Sigmoid colon (tissue), 7 donors: ENCODE results near the gene CEMIP. TPM values are rescaled to one million over a fixed set of nuclear protein-coding genes. Genes with fewer than 3 reads are reported as not detected.

Experiments
- DNase-seq: peaks from one replicate; pipeline ENCODE4 v3.0.0-alpha.2; 2019
- H3K27ac ChIP-seq, 4 donors: fragments of 200-600 bp; sonication (generic); one replicate each; pipeline ENCODE4 v1.5.1; 2016 to 2019; ENCODE audit warnings: mild to moderate bottlenecking in 1 of 4
- H3K27me3 ChIP-seq, 3 donors: fragments of 200-600 bp; sonication (generic); one replicate each; pipeline ENCODE4 v1.5.1; 2019; ENCODE audit warnings: mild to moderate bottlenecking in 1 of 3
- H3K36me3 ChIP-seq, 4 donors: fragments of 200-600 bp; sonication (generic); one replicate each; pipeline ENCODE4 v1.5.1; 2016 to 2019
- H3K4me1 ChIP-seq, 4 donors: fragments of 200-600 bp; sonication (generic); one replicate each; pipeline ENCODE4 v1.5.1; 2017 to 2019
- H3K4me3 ChIP-seq, 4 donors: fragments of 200-600 bp; sonication (generic); one replicate each; pipeline ENCODE4 v1.5.1; 2017 to 2019; ENCODE audit warnings: mild to moderate bottlenecking in 2 of 4, moderate library complexity in 1 of 4
- H3K9me3 ChIP-seq, 4 donors: fragments of 200-600 bp in 3 of 4; sonication (generic) in 3 of 4; one replicate each; pipeline versions ENCODE4 v1.5.1 to v1.6.1; 2013 to 2019
- EP300 ChIP-seq, 4 donors: sonication (generic); formaldehyde crosslinking; IDR thresholded peaks; one replicate each; pipeline ENCODE4 v1.6.1; 2017; ENCODE audit warnings: antibody characterized with exemption in 4 of 4
- POLR2A ChIP-seq, 2 donors: fragments of 450-650 bp; IDR thresholded peaks; one replicate each; pipeline ENCODE4 v1.6.1; 2016; ENCODE audit warnings: antibody characterized with exemption in 2 of 2, mild to moderate bottlenecking in 2 of 2, moderate library complexity in 2 of 2
- POLR2AphosphoS5 ChIP-seq, 4 donors: sonication (generic); formaldehyde crosslinking; IDR thresholded peaks; one replicate each; pipeline ENCODE4 v1.6.1; 2017; ENCODE audit warnings: antibody characterized with exemption in 4 of 4
- WGBS, 2 donors: extraction: QIAGEN DNeasy Blood & Tissue Kit; methylation state at CpG; one replicate each; pipeline ENCODE4 v1.1.7; 2013; 5-methylcytosine and 5-hydroxymethylcytosine counted together
- intact Hi-C: fragments of 100-400 bp; cut with DNase I; formaldehyde crosslinking; loops from one replicate; pipeline ENCODE4 v1.15.1; 2023
- polyA plus RNA-seq, 3 donors: library from polyadenylated mRNA; stranded (reverse); fragments of 200-250 nt; gene quantifications; one replicate each; pipeline ENCODE4 v1.2.3, GENCODE V29; 2013
- total RNA-seq, 4 donors: library from RNA; depleted of rRNA; stranded (reverse); fragments of >200 nt; gene quantifications; one replicate each; pipeline ENCODE4 v1.1.0, GENCODE V29; 2016
- TF ChIP-seq, protein P1 (sequence below), 4 experiments: fragments of 450-650 bp in 3 of 4; fragments of 200-600 bp in 1 of 4; IDR thresholded peaks; one replicate each; pipeline ENCODE4 v1.5.1; 2016 to 2019; ENCODE audit warnings: antibody characterized with exemption in 4 of 4, mild to moderate bottlenecking in 3 of 4, moderate library complexity in 2 of 4
- donor health status: healthy with polysubstance abuse.
- donor health status: Bipolar disorder and iron deficiency.
- donor health status: healthy.

The CEMIP gene
- total and polyA plus RNA-seq, 7 donors, result under 0.01 to 2.1 (median under 0.01) TPM; not detected in 2

DNA sequence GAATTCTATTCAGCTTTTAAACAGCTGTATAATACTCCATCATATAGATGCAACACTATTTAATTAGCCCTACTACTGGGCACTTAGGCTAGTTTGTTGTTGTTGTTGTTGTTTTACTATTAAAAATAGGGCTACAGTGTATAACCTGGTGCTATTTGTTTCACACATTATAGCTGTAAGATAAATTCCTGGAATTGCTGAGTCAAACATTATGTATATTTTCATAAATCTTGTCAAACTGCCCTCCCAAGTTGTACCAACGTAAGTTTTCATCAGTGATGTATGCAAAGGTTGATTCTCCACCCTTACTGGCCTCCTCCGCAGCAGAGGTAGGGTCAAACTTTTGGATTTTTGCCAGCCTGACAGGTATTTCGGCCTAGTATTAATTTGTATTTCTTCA lies 3.8 kb upstream of the CEMIP start:
- Histone ChIP-seq H3K27ac (no peak overlapping the region), H3K36me3 (no peaks in the 10 kb centered on the region), H3K27me3 (peaks cover 0 to 17% (median 1%) of the 10 kb centered on the region in 3 donors), H3K9me3 (no peaks in the 10 kb centered on the region), H3K4me1 (peaks cover 0 to 23% (median 19%) of the 10 kb centered on the region in 4 donors), H3K4me3 (no peak overlapping the region)
- no peak for DNase-seq
- TF ChIP-seq POLR2A (IDR thresholded peaks at IDR 0.05) (no peak), EP300 (IDR thresholded peaks at IDR 0.05) (no peak), POLR2AphosphoS5 (IDR thresholded peaks at IDR 0.05) (no peak)
- TF ChIP-seq, protein P1, sequence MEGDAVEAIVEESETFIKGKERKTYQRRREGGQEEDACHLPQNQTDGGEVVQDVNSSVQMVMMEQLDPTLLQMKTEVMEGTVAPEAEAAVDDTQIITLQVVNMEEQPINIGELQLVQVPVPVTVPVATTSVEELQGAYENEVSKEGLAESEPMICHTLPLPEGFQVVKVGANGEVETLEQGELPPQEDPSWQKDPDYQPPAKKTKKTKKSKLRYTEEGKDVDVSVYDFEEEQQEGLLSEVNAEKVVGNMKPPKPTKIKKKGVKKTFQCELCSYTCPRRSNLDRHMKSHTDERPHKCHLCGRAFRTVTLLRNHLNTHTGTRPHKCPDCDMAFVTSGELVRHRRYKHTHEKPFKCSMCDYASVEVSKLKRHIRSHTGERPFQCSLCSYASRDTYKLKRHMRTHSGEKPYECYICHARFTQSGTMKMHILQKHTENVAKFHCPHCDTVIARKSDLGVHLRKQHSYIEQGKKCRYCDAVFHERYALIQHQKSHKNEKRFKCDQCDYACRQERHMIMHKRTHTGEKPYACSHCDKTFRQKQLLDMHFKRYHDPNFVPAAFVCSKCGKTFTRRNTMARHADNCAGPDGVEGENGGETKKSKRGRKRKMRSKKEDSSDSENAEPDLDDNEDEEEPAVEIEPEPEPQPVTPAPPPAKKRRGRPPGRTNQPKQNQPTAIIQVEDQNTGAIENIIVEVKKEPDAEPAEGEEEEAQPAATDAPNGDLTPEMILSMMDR (IDR thresholded peaks at IDR 0.05), result no peak
- intact Hi-C loops, result loop anchor here (10.0 kb wide), 1 partner anchor 81 kb away; the partner anchor contains the start of gene ABHD17C
- WGBS, 2 donors, result 90 to 95% methylated on average over 3 of the region's 3 CpGs

DNA sequence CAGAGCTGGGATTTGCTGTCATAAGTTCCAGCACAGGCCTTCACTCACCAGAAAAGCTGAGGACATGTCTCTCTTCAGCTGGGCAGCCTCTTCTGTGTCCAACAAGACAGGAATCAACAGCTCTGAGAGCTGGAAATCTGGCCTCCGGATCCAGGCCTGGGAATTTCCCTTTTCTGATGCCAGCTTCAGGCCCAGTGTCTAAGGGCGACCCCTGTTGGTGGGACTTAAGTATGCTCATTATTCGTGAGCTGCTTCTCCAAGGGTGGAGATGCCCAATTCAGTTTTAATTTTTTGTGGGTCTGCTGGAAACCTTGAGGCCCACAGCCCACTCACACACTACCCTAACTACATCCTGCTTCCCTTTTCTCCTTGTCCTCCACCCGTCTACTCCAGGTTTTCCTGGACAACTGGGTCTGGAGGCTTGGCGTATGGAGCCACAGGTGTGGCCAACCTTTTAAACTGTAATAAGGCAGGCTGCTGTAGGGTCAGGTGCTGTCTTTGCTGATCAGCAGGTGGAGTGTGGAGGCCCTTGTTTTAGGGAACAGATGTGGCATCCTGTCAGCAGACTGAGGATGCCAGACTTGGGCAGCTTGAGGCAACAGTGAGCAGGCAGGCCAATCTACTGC lies 2.6 kb upstream of the CEMIP start:
- Histone ChIP-seq H3K27me3 (peaks cover 0 to 25% (median 4%) of the 10 kb centered on the region in 3 donors), H3K9me3 (no peaks in the 10 kb centered on the region), H3K27ac (no peak overlapping the region), H3K4me1 (peaks cover 0 to 30% (median 24%) of the 10 kb centered on the region in 4 donors), H3K36me3 (no peaks in the 10 kb centered on the region), H3K4me3 (no peak overlapping the region)
- WGBS, 2 donors, result 9 to 25% methylated on average over 5 of the region's 5 CpGs
- no peak for TF ChIP-seq POLR2AphosphoS5 (IDR thresholded peaks at IDR 0.05)
- TF ChIP-seq, protein P1 (IDR thresholded peaks at IDR 0.05), result peak; percentile 65 to 83 (median 82)
- peak; percentile 82 for DNase-seq
- intact Hi-C loops, result loop anchor here (2.0 to 10.0 kb wide), 3 partner anchors 82 to 322 kb away; partner anchors contain the start of gene ABHD17C

DNA sequence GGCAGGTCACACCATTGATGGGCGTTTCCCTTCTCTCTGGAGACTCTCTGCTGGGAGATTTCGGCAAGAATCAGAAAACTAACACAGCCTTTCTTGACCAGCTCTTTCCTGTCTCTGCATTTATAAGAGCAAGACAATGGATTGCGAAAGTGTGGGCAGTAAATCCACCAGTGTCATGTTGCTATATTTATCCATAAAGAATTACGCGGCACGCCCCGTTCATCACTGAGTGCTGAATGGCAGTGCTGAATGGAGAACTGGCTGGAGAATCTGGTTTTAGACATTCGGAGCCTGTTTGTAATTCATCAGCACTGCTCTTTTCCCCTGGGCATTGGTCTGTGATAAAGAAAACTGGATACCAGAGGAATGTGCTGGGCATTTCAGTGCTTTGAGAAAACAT lies 2.0 kb upstream of the CEMIP start:
- Histone ChIP-seq H3K4me3 (no peak overlapping the region), H3K9me3 (no peaks in the 10 kb centered on the region), H3K27me3 (peaks cover 0 to 25% (median 4%) of the 10 kb centered on the region in 3 donors), H3K36me3 (no peaks in the 10 kb centered on the region), H3K4me1 (peaks cover 0 to 30% (median 24%) of the 10 kb centered on the region in 4 donors), H3K27ac (no peak overlapping the region)
- intact Hi-C loops, result loop anchor here (2.0 to 10.0 kb wide), 3 partner anchors 82 to 322 kb away; partner anchors contain the start of gene ABHD17C
- 5 to 21% methylated on average over 8 of the region's 8 CpGs for WGBS, 2 donors
- no peak for TF ChIP-seq EP300 (IDR thresholded peaks at IDR 0.05)
- TF ChIP-seq, protein P1 (IDR thresholded peaks at IDR 0.05), result no peak
- no peak for TF ChIP-seq POLR2AphosphoS5 (IDR thresholded peaks at IDR 0.05)
- no peak for TF ChIP-seq POLR2A (IDR thresholded peaks at IDR 0.05)
- no peak for DNase-seq

DNA sequence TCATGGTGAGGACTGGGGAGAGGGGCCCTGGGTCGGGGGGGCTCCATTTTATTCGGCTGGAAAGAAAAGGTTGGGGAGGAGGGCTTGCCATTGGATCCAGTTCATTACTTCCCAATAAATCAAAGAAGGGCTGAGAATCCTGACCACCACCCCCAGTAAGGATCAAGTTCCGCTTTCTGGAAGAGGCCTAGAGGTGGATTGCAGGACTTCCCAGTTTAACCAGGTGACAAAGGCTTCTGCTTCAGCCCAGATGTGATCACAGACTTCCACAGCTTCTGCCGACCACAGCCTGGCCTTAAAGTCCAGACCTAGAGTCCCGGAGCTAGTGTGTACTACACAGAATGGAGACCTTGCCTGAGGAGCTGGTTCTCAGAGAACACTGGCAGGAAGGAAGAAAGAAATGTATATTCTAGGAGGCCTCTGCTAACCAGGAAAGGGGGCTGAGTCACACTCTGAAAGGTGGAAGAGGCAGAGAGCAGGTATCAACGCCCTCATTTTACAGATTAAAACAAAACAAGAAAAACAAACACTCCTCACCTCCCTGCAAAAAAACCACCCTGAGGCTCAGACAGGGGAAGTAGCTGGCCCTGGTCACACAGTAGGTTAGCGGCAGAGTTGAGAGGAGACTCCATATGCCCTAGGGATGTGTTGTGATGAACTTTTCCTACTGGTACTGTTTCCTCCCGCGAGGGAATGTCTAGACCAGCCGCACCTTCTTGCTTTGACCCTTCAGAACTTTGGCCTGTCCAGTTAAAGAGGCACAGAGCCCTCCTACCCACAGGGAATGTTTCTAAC lies 1.1 kb upstream of the CEMIP start:
- no peak for TF ChIP-seq EP300 (IDR thresholded peaks at IDR 0.05)
- no peak for TF ChIP-seq POLR2A (IDR thresholded peaks at IDR 0.05)
- no peak for TF ChIP-seq POLR2AphosphoS5 (IDR thresholded peaks at IDR 0.05)
- TF ChIP-seq, protein P1 (IDR thresholded peaks at IDR 0.05), result no peak
- WGBS, 2 donors, result 62 to 73% methylated on average over 10 of the region's 10 CpGs
- no peak for DNase-seq

More for the DNA sequence above, 1.1 kb upstream of the CEMIP start:
- no peak overlapping the region for H3K4me3 ChIP-seq
- peaks cover 0 to 30% (median 24%) of the 10 kb centered on the region in 4 donors for H3K4me1 ChIP-seq
- peaks cover 0 to 25% (median 4%) of the 10 kb centered on the region in 3 donors for H3K27me3 ChIP-seq
- H3K27ac ChIP-seq, result no peak overlapping the region
- intact Hi-C loops, result loop anchor here (1.0 to 10.0 kb wide), 4 partner anchors 83 to 323 kb away; partner anchors contain the start of gene ABHD17C
- no peaks in the 10 kb centered on the region for H3K9me3 ChIP-seq
- H3K36me3 ChIP-seq, result no peaks in the 10 kb centered on the region
